GM12892 (cell line): Measurements from ENCODE around the gene PRKAR1B.
"Not testable (repeated sequence)": the region's sequence is repeated elsewhere in the genome, so short reads cannot be mapped to it uniquely, and the experiment has no call there.

Experiments
- DNase-seq: peaks from one replicate; pipeline ENCODE4 v3.0.0; 2011; ENCODE audit not compliant: insufficient read length
- FAIRE-seq: peaks from 2 replicates; lab custom pipeline; 2011; peaks lifted over from hg19 to GRCh38; lab: Jason Lieb, UNC
- POLR2A ChIP-seq: IDR thresholded peaks from 2 replicates; pipeline ENCODE4 v1.6.1; 2011; ENCODE audit warnings: low read depth, low read length, control low read depth
- POLR2AphosphoS5 ChIP-seq: IDR thresholded peaks from 2 replicates; pipeline ENCODE4 v1.6.1; 2011; ENCODE audit warnings: low read depth, low read length, control low read depth
- TAF1 ChIP-seq: IDR thresholded peaks from 2 replicates; pipeline ENCODE4 v1.6.1; 2011; ENCODE audit warnings: low read depth, mild to moderate bottlenecking, control low read depth, low read length, borderline replicate concordance

Gene PRKAR1B

GRCh38 chr7:652881-653280 lies 74.2 kb downstream of the PRKAR1B start:
- TF ChIP-seq POLR2A = no peak
- no peak for DNase-seq
- no peak for FAIRE-seq

GRCh38 chr7:652167-652566 lies 74.9 kb downstream of the PRKAR1B start:
- not testable (repeated sequence) for DNase-seq, FAIRE-seq

GRCh38 chr7:651032-651728 lies 75.9 kb downstream of the PRKAR1B start:
- FAIRE-seq (no peak), DNase-seq (no peak)
- TF ChIP-seq POLR2AphosphoS5 (no peak), POLR2A (no peak), TAF1 (no peak)

- FAIRE-seq (no peak), DNase-seq (no peak)
- no peak for TF ChIP-seq POLR2A
- TF ChIP-seq POLR2AphosphoS5 = no peak
- no peak for TF ChIP-seq TAF1
Observed at GRCh38 chr7:650339-651031, 76.6 kb downstream of the PRKAR1B start.

GRCh38 chr7:646951-647350 lies 80.1 kb downstream of the PRKAR1B start:
- no peak for DNase-seq
- FAIRE-seq = no peak
- no peak for TF ChIP-seq POLR2A
- TF ChIP-seq POLR2AphosphoS5 = no peak
- TF ChIP-seq TAF1 = no peak

GRCh38 chr7:646487-646886 lies 80.6 kb downstream of the PRKAR1B start:
- FAIRE-seq (no peak), DNase-seq (no peak)
- no peak for TF ChIP-seq POLR2A

GRCh38 chr7:645606-646005 lies 81.5 kb downstream of the PRKAR1B start:
- DNase-seq = no peak
- no peak for FAIRE-seq
- TF ChIP-seq POLR2A = no peak
- no peak for TF ChIP-seq POLR2AphosphoS5
- TF ChIP-seq TAF1 = no peak

- TF ChIP-seq POLR2AphosphoS5 (no peak), POLR2A (no peak), TAF1 (no peak)
- FAIRE-seq (no peak), DNase-seq (no peak)
Observed at GRCh38 chr7:644381-645305, 82.4 kb downstream of the PRKAR1B start.

GRCh38 chr7:641966-642365 lies 85.1 kb downstream of the PRKAR1B start:
- FAIRE-seq (no peak), DNase-seq (no peak)
- TF ChIP-seq TAF1 (no peak), POLR2A (no peak), POLR2AphosphoS5 (no peak)

GRCh38 chr7:641269-641671 lies 85.8 kb downstream of the PRKAR1B start:
- TF ChIP-seq POLR2A (no peak), TAF1 (no peak), POLR2AphosphoS5 (no peak)
- FAIRE-seq = no peak
- no peak for DNase-seq

GRCh38 chr7:638256-639011 lies 88.6 kb downstream of the PRKAR1B start:
- DNase-seq (no peak), FAIRE-seq (no peak)
- no peak for TF ChIP-seq POLR2A
- TF ChIP-seq POLR2AphosphoS5 = no peak
- TF ChIP-seq TAF1 = no peak

GRCh38 chr7:637826-638225 lies 89.3 kb downstream of the PRKAR1B start:
- TF ChIP-seq POLR2A (no peak), POLR2AphosphoS5 (no peak), TAF1 (no peak)
- FAIRE-seq = no peak
- DNase-seq = no peak
